ENCODE measurements around the gene HSD17B11. TPM values are rescaled to one million over a fixed set of nuclear protein-coding genes. Genes with fewer than 3 reads are reported as not detected.
"Not testable (repeated sequence)": the region's sequence is repeated elsewhere in the genome, so short reads cannot be mapped to it uniquely, and the experiment has no call there.

Gene HSD17B11
- total RNA-seq, 2 experiments from 2014 or later, result 18.2 to 18.7 TPM

- Mint-ChIP-seq H3K4me1 (peaks cover 37% of the 10 kb centered on the region), H3K4me3 (peak overlapping the region; percentile 92), H3K36me3 (peaks cover 33% of the 10 kb centered on the region), H3K27ac (peak overlapping the region; percentile 83), H3K27me3 (no peaks in the 10 kb centered on the region), H3K9me3 (peaks cover 10% of the 10 kb centered on the region)
- DNase-seq, result no peak
These were observed 2.1 kb downstream of the HSD17B11 start for GRCh38 chr4:87388901-87389300.

- peaks cover 46% of the 10 kb centered on the region for H3K4me1 Mint-ChIP-seq
- H3K27me3 Mint-ChIP-seq, result no peaks in the 10 kb centered on the region
- no peak for DNase-seq
- no peak overlapping the region for H3K4me3 Mint-ChIP-seq
- H3K36me3 Mint-ChIP-seq, result peaks cover 40% of the 10 kb centered on the region
- peaks cover 10% of the 10 kb centered on the region for H3K9me3 Mint-ChIP-seq
- H3K27ac Mint-ChIP-seq, result no peak overlapping the region
These were observed 3.8 kb downstream of the HSD17B11 start for GRCh38 chr4:87387237-87387636.

- DNase-seq, H3K27ac Mint-ChIP-seq, H3K9me3 Mint-ChIP-seq, H3K27me3 Mint-ChIP-seq, H3K4me3 Mint-ChIP-seq: not testable (repeated sequence)
- Mint-ChIP-seq H3K4me1 (peaks cover 36% of the 10 kb centered on the region), H3K36me3 (peaks cover 47% of the 10 kb centered on the region)
These were observed 6.4 kb downstream of the HSD17B11 start for GRCh38 chr4:87384466-87385132.

- peaks cover 10% of the 10 kb centered on the region for H3K9me3 Mint-ChIP-seq
- peaks cover 26% of the 10 kb centered on the region for H3K4me1 Mint-ChIP-seq
- no peaks in the 10 kb centered on the region for H3K27me3 Mint-ChIP-seq
- H3K36me3 Mint-ChIP-seq, result peaks cover 41% of the 10 kb centered on the region
- H3K27ac Mint-ChIP-seq, result peak overlapping the region; percentile 8
- DNase-seq, result no peak
- no peak overlapping the region for H3K4me3 Mint-ChIP-seq
These were observed 8.1 kb downstream of the HSD17B11 start for GRCh38 chr4:87382931-87383330.

GRCh38 chr4:87382116-87382515, 8.9 kb downstream of the HSD17B11 start:
- Mint-ChIP-seq H3K4me1 (peaks cover 20% of the 10 kb centered on the region), H3K27ac (no peak overlapping the region)

GRCh38 chr4:87377816-87378215, 13.2 kb downstream of the HSD17B11 start:
- no peak overlapping the region for H3K27ac Mint-ChIP-seq
- peaks cover 7% of the 10 kb centered on the region for H3K36me3 Mint-ChIP-seq
- no peak for DNase-seq
- H3K4me1 Mint-ChIP-seq, result peaks cover 7% of the 10 kb centered on the region
- H3K9me3 Mint-ChIP-seq, result no peaks in the 10 kb centered on the region
- no peaks in the 10 kb centered on the region for H3K27me3 Mint-ChIP-seq
- H3K4me3 Mint-ChIP-seq, result no peak overlapping the region

More at GRCh38 chr4:87382116-87382515, 8.9 kb downstream of the HSD17B11 start:
- Mint-ChIP-seq H3K27me3 (no peaks in the 10 kb centered on the region), H3K9me3 (peaks cover 8% of the 10 kb centered on the region), H3K4me3 (no peak overlapping the region), H3K36me3 (peaks cover 34% of the 10 kb centered on the region)
- no peak for DNase-seq

GRCh38 chr4:87375719-87376291, 15.2 kb downstream of the HSD17B11 start:
- Mint-ChIP-seq H3K4me1 (peaks cover 7% of the 10 kb centered on the region), H3K4me3 (no peak overlapping the region), H3K27ac (peak overlapping the region; percentile 20), H3K27me3 (no peaks in the 10 kb centered on the region), H3K9me3 (no peaks in the 10 kb centered on the region), H3K36me3 (peaks cover 2% of the 10 kb centered on the region)
- no peak for DNase-seq

GRCh38 chr4:87370068-87370467, 20.9 kb downstream of the HSD17B11 start:
- H3K9me3 Mint-ChIP-seq, result no peaks in the 10 kb centered on the region
- H3K4me3 Mint-ChIP-seq, result no peak overlapping the region
- no peak overlapping the region for H3K27ac Mint-ChIP-seq
- no peaks in the 10 kb centered on the region for H3K4me1 Mint-ChIP-seq
- DNase-seq, result no peak
- H3K27me3 Mint-ChIP-seq, result no peaks in the 10 kb centered on the region
- peaks cover 8% of the 10 kb centered on the region for H3K36me3 Mint-ChIP-seq

- H3K27me3 Mint-ChIP-seq, result no peaks in the 10 kb centered on the region
- peaks cover 10% of the 10 kb centered on the region for H3K36me3 Mint-ChIP-seq
- H3K4me1 Mint-ChIP-seq, result no peaks in the 10 kb centered on the region
- no peak overlapping the region for H3K27ac Mint-ChIP-seq
- H3K9me3 Mint-ChIP-seq, result no peaks in the 10 kb centered on the region
- H3K4me3 Mint-ChIP-seq, result no peak overlapping the region
- no peak for DNase-seq
These were observed 24.3 kb downstream of the HSD17B11 start for GRCh38 chr4:87366521-87367162.

- Mint-ChIP-seq H3K9me3 (no peaks in the 10 kb centered on the region), H3K27ac (no peak overlapping the region), H3K36me3 (peaks cover 9% of the 10 kb centered on the region), H3K4me3 (no peak overlapping the region), H3K4me1 (no peaks in the 10 kb centered on the region), H3K27me3 (no peaks in the 10 kb centered on the region)
- no peak for DNase-seq
These were observed 25.6 kb downstream of the HSD17B11 start for GRCh38 chr4:87365348-87365747.

GRCh38 chr4:87363552-87363951, 27.4 kb downstream of the HSD17B11 start:
- H3K4me3 Mint-ChIP-seq, result no peak overlapping the region
- DNase-seq, result no peak
- no peaks in the 10 kb centered on the region for H3K9me3 Mint-ChIP-seq
- peaks cover 11% of the 10 kb centered on the region for H3K36me3 Mint-ChIP-seq
- no peaks in the 10 kb centered on the region for H3K27me3 Mint-ChIP-seq
- no peaks in the 10 kb centered on the region for H3K4me1 Mint-ChIP-seq
- H3K27ac Mint-ChIP-seq, result no peak overlapping the region

GRCh38 chr4:87360338-87360935, 30.6 kb downstream of the HSD17B11 start:
- DNase-seq, result no peak
- H3K4me3 Mint-ChIP-seq, result no peak overlapping the region
- H3K9me3 Mint-ChIP-seq, result no peaks in the 10 kb centered on the region
- no peak overlapping the region for H3K27ac Mint-ChIP-seq
- H3K27me3 Mint-ChIP-seq, result no peaks in the 10 kb centered on the region
- H3K36me3 Mint-ChIP-seq, result peaks cover 7% of the 10 kb centered on the region
- H3K4me1 Mint-ChIP-seq, result no peaks in the 10 kb centered on the region

GRCh38 chr4:87359258-87359657, 31.7 kb downstream of the HSD17B11 start:
- H3K4me3 Mint-ChIP-seq, result no peak overlapping the region
- no peak overlapping the region for H3K27ac Mint-ChIP-seq
- H3K27me3 Mint-ChIP-seq, result no peaks in the 10 kb centered on the region
- no peaks in the 10 kb centered on the region for H3K4me1 Mint-ChIP-seq
- H3K9me3 Mint-ChIP-seq, result no peaks in the 10 kb centered on the region
- peaks cover 6% of the 10 kb centered on the region for H3K36me3 Mint-ChIP-seq
- DNase-seq, result no peak

GRCh38 chr4:87356832-87357526, 34.0 kb downstream of the HSD17B11 start:
- no peaks in the 10 kb centered on the region for H3K9me3 Mint-ChIP-seq
- H3K36me3 Mint-ChIP-seq, result peaks cover 11% of the 10 kb centered on the region
- no peak overlapping the region for H3K27ac Mint-ChIP-seq
- H3K4me1 Mint-ChIP-seq, result no peaks in the 10 kb centered on the region
- H3K27me3 Mint-ChIP-seq, result no peaks in the 10 kb centered on the region
- H3K4me3 Mint-ChIP-seq, result no peak overlapping the region
- DNase-seq, result no peak

Measured in activated naive CD8-positive, alpha-beta T cell treated with anti-CD3 and anti-CD28 coated beads for 36 hours (primary cell).